GM18909 (cell line): ENCODE results near the gene CCDC106.

Source experiments
- ATAC-seq: cut with Tn5 transposase; IDR thresholded peaks from one replicate; pipeline ENCODE4 v1.9.1; 2021; ENCODE audit warnings: mild to moderate bottlenecking; ENCODE audit not compliant: unreplicated experiment, poor library complexity

CCDC106 gene

DNA sequence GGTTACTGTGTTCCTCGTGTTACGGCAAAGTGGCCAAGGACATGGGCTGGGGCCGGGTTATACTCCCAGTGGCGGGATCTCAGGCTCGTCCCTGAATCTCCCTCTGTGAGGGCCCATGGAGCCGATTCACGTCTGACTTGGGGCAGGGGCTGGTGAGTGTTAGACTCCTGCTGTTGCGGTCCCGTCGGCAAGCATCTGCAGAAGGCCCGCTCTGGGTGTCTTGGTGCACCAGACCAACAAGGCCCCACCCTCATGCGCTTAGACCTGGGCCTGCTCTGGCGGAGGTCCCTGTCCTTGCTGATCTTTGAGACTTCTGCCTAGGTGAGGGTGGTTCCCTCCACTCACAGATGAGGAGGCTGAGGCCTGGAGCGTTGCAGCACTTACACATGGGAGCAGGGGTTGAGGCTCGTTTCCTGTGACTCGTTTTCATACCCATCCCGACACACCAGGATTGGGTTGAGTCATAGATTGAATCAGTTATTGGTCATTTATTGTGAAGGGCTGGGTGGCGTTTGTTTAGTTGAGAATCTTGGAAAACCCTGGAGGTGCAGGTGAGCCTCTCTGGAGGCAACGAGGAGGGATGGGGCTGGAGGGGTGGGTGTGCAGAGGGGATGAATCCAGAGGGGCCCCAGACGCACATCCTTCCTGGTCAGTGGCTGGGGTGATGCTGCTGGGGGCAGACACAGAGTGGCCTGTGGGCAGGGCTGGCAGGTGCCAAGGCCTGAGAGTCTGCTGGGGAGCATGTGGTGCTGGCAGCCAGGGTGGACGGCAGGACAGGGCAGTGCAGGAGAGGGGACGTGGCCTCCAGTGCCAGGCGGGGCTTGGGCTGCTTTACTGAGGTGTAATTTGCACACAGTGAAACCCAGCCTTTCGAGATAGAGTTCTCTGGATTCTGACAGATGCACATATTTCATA, 31.6 kb downstream of the CCDC106 start:
- ATAC-seq, result no peak

DNA sequence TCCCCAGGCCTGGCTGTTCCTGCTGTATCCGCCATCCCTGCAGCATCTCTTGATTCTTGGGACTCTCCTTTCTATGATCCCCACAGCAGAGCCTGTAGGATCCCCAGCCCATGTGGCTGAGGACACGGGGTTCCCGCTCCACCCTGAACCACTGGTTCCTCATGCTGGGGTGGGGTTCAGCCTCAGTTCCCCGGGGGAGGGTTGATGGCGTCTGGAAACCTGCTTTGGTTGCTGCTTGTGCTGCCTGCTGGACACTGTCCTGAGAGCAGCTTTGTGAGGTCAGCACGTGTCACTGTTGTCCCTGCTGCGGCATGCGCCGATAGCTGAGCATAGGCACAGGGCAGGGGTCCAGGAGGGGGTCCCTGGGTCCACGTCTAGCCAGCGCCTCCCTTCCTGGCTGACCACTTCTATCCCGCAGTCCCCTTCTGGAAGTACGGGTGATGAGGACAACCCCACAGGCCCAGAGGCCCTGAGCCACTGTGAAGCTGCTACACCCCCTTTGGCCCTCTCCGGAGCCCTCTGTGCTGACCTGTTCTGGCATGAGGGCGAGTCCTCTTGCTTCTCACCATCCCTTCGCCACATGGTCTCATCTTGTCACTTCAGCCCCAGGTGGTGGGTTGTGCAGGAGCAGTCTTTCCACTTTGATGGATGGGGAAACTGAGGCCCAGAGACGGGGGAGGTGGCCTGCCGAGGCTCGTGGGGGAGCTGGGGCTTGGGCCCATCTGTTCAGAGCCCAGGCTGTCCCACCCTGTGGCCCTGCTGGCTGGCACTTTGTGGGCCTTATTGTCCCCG, 32.5 kb downstream of the CCDC106 start:
- no peak for ATAC-seq

DNA sequence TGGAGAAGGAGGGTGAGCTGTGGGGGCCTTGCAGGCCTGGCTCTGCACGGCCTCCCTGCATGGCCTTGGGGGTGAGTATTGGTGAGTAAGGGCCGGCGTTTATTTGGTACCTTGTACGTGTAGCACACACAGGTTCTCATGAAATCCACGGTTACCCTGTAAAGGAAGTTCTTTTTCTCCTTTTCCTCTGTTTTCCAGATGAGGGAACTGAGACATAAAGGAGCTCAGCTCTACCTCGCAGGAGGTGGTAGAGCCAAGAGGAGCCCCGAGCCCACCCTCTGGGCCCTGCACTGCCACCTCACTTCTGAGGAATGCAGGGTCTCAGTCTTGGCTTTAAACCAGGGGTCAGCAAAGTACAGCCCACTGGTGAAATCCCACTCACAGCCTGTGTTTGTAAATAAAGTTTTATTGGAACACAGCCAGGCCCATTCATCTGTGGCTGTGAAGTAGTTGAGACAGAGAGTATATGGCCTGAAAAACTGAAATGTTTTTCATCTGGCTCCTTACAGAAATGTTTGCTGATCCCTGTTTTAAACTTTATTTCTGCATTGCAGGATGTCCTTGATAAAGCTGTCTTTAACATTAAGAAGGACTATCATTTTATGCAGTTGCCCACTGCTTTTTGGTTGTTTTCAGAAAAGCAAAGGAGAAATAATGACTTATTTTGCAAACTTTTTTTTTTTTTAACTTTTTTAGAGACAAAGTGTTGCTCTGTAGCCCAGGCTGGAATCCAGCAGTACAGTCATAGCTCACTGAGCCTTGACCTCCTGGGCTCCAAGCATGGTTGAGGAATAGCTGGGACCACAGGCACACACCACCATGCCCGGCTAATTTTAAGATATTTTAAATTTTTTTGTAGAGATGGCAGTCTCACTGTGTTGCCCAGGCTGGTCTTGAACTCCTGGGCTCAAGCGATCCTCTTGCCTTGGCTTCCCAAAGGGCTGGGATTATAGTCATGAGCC, 33.4 kb downstream of the CCDC106 start:
- no peak for ATAC-seq

- ATAC-seq, result no peak
Measured at GRCh38 chr19:55683449-55684261, 35.6 kb downstream of the CCDC106 start.

DNA sequence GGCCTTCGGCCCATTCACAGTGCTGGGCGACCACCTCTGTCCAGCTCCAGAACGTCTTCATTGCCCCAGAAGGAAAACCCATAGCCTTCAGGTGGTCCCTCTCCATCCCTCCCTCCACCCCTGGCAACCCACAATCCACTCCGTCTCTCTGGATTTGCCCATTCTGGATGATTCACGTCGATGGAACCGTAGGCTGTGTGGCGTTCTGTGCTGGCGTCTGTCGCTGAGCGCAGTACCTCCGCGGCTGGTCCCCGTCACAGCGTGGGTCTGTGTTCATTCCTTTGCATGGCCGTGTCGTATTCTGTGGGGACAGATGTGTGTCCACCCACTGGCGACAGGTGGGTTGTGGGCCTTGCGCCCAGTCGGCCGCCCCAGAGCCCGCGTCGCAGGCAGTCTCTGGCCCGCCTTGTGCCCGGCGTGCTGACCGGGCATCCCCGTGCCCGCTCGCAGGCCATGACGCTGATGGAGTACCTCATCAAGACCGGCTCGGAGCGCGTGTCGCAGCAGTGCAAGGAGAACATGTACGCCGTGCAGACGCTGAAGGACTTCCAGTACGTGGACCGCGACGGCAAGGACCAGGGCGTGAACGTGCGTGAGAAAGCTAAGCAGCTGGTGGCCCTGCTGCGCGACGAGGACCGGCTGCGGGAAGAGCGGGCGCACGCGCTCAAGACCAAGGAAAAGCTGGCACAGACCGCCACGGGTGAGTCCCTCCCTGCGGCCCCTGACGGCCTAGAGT, 37.1 kb downstream of the CCDC106 start:
- no peak for ATAC-seq

- ATAC-seq, result no peak
Measured at GRCh38 chr19:55685776-55686175, 37.8 kb downstream of the CCDC106 start.

DNA sequence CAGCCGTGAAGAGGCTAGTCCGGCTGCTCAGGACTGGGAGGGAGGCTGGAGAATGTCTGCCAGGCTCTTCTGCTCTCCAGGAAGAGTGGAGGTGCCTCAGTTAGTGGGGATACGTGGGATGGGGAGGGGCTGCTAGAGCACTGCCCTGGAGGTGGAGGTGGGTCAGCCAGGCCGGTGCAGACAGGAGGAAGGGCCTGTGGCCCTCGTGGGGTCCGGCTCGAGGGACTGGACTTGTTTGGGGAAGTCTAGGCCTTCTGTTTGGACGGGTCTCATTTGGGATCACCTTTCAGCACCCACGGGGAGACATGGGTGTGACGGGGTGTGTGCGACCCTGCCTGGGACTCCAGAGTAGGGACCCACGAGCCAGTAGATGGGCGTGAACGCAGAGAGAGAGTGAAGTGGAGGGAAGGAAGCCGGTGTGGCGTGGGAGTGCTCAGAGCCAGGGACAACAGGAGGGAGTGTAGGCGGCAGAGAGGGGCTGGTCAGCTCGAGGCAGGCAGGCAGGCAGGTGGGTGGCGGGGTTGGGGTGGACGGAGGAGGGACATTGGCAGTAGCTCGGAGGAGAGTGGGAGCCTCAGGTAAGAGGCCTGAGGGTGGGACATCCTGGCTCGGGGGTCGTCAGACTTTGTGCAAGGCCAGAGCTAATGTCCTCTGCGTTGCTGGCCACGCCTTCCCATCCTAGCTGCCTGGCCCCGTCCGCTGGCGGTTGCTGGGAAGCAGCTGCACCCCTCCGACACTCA, 38.5 kb downstream of the CCDC106 start:
- ATAC-seq, result no peak

DNA sequence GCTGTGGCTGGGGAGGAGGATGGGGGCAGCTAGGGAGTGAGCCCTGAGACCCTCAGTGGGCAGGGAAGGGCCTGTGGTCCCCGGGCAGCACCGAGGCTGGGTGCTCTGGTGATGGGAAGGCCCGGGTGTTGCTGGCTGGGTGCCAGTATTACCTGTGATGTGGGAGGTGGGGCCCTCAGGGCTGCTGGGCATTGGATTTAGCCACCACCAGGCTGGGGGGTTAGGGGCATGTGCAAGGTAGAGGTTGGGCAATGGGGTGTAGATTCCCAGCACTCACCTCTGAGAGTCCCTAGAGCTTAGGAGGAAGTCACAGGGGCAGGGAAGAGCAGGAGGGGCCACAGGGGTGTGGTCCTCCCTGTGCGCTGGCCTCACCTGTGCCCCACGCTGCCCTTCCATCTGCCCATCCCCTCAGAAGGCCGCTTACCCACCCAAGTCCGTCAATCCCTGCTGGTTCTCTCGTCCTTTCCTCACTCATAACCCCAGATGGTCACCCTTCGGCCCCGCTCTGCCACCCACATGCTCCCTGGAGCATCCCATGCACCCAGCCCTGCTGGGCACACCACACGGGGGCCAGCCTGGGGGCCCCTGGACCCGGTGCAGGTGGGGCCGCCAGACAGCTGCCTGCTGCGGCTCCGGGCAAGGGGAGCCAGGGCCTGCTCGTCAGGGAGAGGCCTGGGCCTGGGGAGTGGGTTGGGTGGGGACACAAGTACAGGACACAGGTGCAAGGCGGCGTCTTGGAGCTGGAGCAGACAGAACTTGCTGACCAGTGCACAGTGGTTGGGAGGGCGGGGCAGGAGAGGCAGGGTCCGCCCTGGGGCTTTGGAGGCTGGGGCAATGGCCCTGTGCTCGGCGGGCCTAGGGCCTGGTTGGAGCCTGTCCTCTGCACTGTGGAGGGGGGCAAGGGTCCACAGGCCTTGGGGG, 39.5 kb downstream of the CCDC106 start:
- ATAC-seq, result no peak

- ATAC-seq, result no peak
Measured at GRCh38 chr19:55688422-55689218, 40.6 kb downstream of the CCDC106 start.

DNA sequence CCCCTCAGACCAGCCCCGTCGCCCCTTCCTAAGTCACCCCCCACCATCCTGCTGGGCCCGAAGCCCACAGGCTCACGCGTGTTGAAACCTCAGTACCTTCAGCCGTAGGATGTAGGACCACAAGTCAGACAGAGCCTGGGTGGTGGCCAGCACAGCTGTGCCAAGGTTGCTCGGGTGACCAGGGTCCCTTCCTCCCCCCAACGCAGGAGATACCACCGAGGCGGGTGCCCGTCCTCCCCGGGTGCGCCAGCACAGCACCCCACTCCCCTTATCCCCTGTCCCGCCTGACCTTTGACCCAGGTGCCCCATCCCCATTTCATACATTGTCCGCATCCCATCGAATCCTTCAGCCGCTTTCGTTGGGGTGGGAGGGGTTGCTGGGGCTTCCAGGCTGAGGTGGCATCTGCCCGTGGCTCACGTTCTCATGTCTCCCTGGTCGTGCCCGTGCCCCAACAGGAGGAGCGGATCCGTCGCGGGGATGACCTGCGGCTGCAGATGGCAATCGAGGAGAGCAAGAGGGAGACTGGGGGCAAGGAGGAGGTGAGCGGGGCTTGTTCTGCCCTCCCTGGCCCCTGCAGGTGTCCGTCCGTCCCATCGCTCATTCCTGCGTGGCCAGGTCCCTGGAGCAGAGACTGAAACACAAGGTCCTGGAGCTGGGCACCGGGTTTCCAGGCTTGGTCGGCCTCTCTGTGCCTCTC, 41.5 kb downstream of the CCDC106 start:
- ATAC-seq, result no peak

DNA sequence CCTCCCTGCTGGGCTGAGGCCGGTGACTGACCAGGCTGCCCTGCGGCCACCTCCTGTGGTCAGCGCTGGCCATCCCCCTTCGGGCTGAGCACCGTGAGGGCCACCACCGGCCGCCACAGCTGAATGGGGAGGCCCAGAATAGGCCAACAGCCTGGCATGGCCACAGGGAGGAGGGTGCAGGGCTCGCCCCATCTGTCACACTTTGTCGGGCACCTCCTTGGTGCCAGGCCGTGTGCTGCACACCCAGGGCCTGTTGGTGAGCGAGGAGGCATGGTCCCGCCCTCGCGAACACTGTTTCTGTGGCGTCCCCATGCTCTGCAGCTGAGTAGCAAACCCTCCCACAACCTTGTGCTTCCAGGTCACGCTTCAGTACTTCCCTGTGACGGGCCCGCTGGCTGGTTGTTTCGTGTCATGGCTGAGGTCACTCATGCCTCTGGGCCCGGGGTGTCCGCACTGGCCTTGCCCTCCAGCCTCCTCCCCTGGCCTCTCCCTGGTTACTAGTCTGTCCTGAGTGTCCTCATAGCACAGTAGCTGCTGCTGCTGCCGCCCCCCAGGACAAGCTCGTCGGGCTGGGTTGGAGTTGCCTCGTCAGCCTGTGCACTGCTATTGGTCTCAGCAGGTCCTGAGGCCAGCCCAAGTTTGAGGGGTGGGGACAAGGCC, 42.2 kb downstream of the CCDC106 start:
- ATAC-seq, result no peak

- ATAC-seq, result no peak
Measured at GRCh38 chr19:55690769-55691545, 42.9 kb downstream of the CCDC106 start.

- ATAC-seq, result no peak
Measured at GRCh38 chr19:55691561-55692481, 43.8 kb downstream of the CCDC106 start.
